GM06990 (cell line): ENCODE data around the gene FUCA2.

Experiments
- DNase-seq: peaks from one replicate; pipeline ENCODE4 v3.0.0-alpha.2; 2011; ENCODE audit not compliant: insufficient read length; ENCODE audit errors: extremely low read depth
- H3K27me3 ChIP-seq: replicated peaks from 2 replicates; pipeline ENCODE4 v1.6.0; 2011; ENCODE audit warnings: low read length; ENCODE audit not compliant: control insufficient read depth, insufficient read depth
- H3K36me3 ChIP-seq: 2 replicates; pipeline ENCODE4 v1.5.1; 2011; ENCODE audit warnings: low read length; ENCODE audit not compliant: control insufficient read depth, insufficient read depth
- H3K4me3 ChIP-seq: replicated peaks from 2 replicates; pipeline ENCODE4 v1.5.1; 2011; ENCODE audit warnings: low read depth, mild to moderate bottlenecking, control low read depth, low read length
- CTCF ChIP-seq: IDR thresholded peaks from 2 replicates; pipeline ENCODE4 v1.5.1; 2011; ENCODE audit warnings: low read length, control low read depth, mild to moderate bottlenecking, inconsistent platforms; ENCODE audit not compliant: insufficient read depth, poor library complexity, severe bottlenecking

The FUCA2 gene

DNA sequence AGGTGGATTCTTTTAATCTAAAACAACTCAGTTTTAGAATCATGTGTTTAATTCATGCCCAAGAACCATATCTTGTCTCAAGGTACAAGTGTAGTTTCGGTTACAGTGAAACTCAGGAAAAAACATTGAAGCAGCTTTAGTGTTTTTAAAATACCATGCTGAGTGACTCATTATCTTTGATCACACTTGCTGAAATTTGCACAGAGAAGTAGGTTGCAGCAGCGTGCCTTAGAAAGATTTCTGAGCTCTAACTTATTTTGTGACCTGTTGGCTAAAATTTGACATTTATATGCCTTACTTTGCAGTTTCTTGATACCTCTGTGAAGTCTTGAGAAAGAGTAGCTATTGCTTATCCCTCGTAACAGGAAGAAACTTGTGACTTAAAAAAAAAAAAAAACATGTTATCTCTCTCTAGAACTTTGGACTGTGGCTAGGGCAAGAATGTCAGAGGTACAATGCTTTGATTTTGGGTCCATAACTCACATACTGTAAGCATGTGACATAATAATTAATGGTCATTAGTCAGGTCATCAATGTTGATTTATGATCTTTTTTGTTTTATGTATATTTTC is 34.5 kb upstream of the FUCA2 start:
- H3K4me3 ChIP-seq = no peak overlapping the region
- no peak for DNase-seq
- no peak for TF ChIP-seq CTCF
- H3K36me3 ChIP-seq = no peaks in the 10 kb centered on the region
- H3K27me3 ChIP-seq = no peaks in the 10 kb centered on the region

DNA sequence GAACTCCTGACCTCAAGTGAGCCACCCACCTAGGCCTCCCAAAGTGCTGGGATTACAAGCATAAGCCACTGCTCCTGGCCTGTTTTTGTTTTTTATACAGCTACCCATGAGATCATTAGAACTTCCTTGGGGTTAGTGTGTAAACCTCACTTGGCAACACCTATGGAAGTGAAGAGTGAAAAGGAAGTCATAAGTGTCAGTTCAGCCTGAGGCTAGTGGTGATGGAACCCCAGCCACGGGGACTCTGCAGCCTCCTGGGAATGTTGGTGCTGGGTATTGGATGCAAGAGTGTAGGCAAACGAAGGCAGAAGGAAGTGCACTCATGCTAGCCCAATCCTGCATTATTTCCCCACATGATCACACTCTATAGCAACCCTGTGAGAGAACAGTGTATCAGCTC is 33.6 kb upstream of the FUCA2 start:
- no peak for TF ChIP-seq CTCF
- Histone ChIP-seq H3K36me3 (no peaks in the 10 kb centered on the region), H3K4me3 (no peak overlapping the region), H3K27me3 (no peaks in the 10 kb centered on the region)
- no peak for DNase-seq

- no peaks in the 10 kb centered on the region for H3K27me3 ChIP-seq
- H3K4me3 ChIP-seq = no peak overlapping the region
- TF ChIP-seq CTCF = no peak
- H3K36me3 ChIP-seq = no peaks in the 10 kb centered on the region
- DNase-seq = no peak
These were observed 32.6 kb upstream of the FUCA2 start for GRCh38 chr6:143544011-143544696.

DNA sequence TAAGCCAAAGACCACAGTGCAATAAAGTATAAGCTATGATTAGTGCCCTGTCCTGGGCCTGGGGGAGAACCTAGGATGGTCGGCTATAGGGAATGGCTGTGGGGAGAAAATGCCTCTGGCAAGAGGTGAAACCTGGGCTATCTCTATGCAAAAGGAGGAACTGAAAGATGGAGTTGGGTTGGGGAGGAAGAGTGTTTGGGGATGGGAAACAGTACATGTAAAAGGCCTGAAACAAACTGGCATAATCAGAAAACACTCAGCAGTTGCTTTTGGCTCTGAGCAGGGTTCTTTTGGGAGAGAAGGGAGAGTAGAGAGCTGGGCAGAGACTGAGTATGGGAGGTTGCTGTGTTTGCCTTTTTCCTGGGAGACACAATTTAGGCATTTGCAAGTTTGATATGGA is 31.9 kb upstream of the FUCA2 start:
- DNase-seq = no peak
- H3K36me3 ChIP-seq = no peaks in the 10 kb centered on the region
- H3K27me3 ChIP-seq = no peaks in the 10 kb centered on the region
- no peak for TF ChIP-seq CTCF
- no peak overlapping the region for H3K4me3 ChIP-seq

GRCh38 chr6:143542888-143543287 is 31.4 kb upstream of the FUCA2 start:
- Histone ChIP-seq H3K27me3 (no peaks in the 10 kb centered on the region), H3K4me3 (no peak overlapping the region), H3K36me3 (no peaks in the 10 kb centered on the region)
- DNase-seq = no peak
- no peak for TF ChIP-seq CTCF
